ENCODE results near the gene PCDHA3. TPM values are rescaled to one million over a fixed set of nuclear protein-coding genes. Genes with fewer than 3 reads are reported as not detected.
A peak's percentile ranks its signal among the peaks of the same experiment; 100 is the strongest.
"Not testable (repeated sequence)": the region's sequence is repeated elsewhere in the genome, so short reads cannot be mapped to it uniquely, and the experiment has no call there.

PCDHA3 gene
- total RNA-seq, 2 experiments from 2014 or later, result not detected

DNA sequence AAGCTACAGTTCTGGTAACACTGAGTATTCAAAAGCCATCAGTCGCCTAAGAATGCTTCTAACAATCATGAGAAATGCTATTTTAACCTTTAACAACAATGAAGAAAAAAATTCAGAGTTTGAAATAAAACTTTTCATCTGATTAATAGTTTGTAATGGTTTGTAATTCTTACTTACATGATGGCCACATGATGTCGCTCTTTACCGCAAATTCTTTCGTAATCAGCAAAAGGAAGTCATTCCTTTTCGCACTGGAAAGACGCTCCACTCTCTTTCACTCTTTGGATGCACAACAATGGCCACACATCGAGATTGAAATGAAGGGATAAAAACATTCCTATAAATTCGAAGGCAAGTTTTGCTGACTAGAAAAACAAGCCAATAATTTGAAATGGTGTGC, 33.1 kb downstream of the PCDHA3 start, which contains the start of gene PCDHA7:
PCDHA7 (plus strand) TSS at position 277 of the 400 bp plus-strand sequence; CDS start at position 392, 115 bp downstream.
- CTCF ChIA-PET (ENCODE audit: unreplicated experiment), result no interaction called here

DNA sequence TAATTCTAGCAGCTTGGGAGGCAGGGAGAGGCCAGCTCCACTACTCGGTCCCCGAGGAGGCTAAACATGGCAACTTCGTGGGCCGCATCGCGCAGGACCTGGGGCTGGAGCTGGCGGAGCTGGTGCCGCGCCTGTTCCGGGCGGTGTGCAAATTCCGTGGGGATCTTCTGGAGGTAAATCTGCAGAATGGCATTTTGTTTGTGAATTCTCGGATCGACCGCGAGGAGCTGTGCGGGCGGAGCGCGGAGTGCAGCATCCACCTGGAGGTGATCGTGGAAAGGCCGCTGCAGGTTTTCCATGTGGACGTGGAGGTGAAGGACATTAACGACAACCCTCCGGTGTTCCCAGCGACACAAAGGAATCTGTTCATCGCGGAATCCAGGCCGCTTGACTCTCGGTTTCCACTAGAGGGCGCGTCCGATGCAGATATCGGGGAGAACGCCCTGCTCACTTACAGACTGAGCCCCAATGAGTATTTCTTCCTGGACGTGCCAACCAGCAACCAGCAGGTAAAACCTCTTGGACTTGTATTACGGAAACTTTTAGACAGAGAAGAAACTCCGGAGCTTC, 33.7 kb downstream of the PCDHA3 start:
- H4K20me1 ChIP-seq (ENCODE audit: insufficient read depth, low read length); H3K27ac ChIP-seq (ENCODE audit: low read depth, low read length, poor library complexity, severe bottlenecking); H3K4me3 ChIP-seq (ENCODE audit: low read depth, low read length, poor library complexity, severe bottlenecking); H3K36me3 ChIP-seq (ENCODE audit: insufficient read depth, low read length); POLR2A ChIA-PET; H3K4me1 ChIP-seq (ENCODE audit: insufficient read depth, low read length, poor library complexity, severe bottlenecking); CTCF ChIA-PET (ENCODE audit: unreplicated experiment); H3K9me3 ChIP-seq (ENCODE audit: low read length); H3K4me2 ChIP-seq (ENCODE audit: low read length); intact Hi-C loops (cut with micrococcal nuclease; ENCODE audit: unreplicated experiment); DNase-seq (ENCODE audit: low spot score); H3K79me2 ChIP-seq (ENCODE audit: insufficient read depth, low read depth, low read length); H3K9me2 ChIP-seq (ENCODE audit: insufficient read depth, low read length); H2AFZ ChIP-seq (ENCODE audit: low read length); BruUV-seq (replicated peaks): not testable (repeated sequence)

More for the DNA sequence above, 33.1 kb downstream of the PCDHA3 start, which contains the start of gene PCDHA7:
- H3K4me1 ChIP-seq (ENCODE audit: insufficient read depth, low read length, poor library complexity, severe bottlenecking), result no peaks in the 10 kb centered on the region
- H4K20me1 ChIP-seq (ENCODE audit: insufficient read depth, low read length), result no peaks in the 10 kb centered on the region
- TF ChIP-seq EZH2phosphoT487 (IDR thresholded peaks at IDR 0.05; ENCODE audit: borderline replicate concordance, low read depth, low read length), result no peak
- TF ChIP-seq, protein P1, sequence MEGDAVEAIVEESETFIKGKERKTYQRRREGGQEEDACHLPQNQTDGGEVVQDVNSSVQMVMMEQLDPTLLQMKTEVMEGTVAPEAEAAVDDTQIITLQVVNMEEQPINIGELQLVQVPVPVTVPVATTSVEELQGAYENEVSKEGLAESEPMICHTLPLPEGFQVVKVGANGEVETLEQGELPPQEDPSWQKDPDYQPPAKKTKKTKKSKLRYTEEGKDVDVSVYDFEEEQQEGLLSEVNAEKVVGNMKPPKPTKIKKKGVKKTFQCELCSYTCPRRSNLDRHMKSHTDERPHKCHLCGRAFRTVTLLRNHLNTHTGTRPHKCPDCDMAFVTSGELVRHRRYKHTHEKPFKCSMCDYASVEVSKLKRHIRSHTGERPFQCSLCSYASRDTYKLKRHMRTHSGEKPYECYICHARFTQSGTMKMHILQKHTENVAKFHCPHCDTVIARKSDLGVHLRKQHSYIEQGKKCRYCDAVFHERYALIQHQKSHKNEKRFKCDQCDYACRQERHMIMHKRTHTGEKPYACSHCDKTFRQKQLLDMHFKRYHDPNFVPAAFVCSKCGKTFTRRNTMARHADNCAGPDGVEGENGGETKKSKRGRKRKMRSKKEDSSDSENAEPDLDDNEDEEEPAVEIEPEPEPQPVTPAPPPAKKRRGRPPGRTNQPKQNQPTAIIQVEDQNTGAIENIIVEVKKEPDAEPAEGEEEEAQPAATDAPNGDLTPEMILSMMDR (conservative IDR thresholded peaks at IDR 0.05; ENCODE audit: low read length), result peak; percentile 62
- H2AFZ ChIP-seq (ENCODE audit: low read length), result no peak within 1 kb of the TSS
- H3K9me2 ChIP-seq (ENCODE audit: insufficient read depth, low read length), result no peaks in the 10 kb centered on the region
- H3K9me3 ChIP-seq (ENCODE audit: low read length), result no peaks in the 10 kb centered on the region
- no TSS peak for BruUV-seq (replicated peaks)
- H3K4me3 ChIP-seq (ENCODE audit: low read depth, low read length, poor library complexity, severe bottlenecking), result no peak within 1 kb of the TSS
- intact Hi-C loops (cut with micrococcal nuclease; ENCODE audit: unreplicated experiment), result no loop called here
- H3K79me2 ChIP-seq (ENCODE audit: insufficient read depth, low read depth, low read length), result no peaks in the 10 kb centered on the region
- POLR2A ChIA-PET, result no interaction called here
- no peak within 1 kb of the TSS for H3K27ac ChIP-seq (ENCODE audit: low read depth, low read length, poor library complexity, severe bottlenecking)
- no peak for DNase-seq (ENCODE audit: low spot score)
- no peak within 1 kb of the TSS for H3K4me2 ChIP-seq (ENCODE audit: low read length)
- H3K36me3 ChIP-seq (ENCODE audit: insufficient read depth, low read length), result no peaks in the 10 kb centered on the region

DNA sequence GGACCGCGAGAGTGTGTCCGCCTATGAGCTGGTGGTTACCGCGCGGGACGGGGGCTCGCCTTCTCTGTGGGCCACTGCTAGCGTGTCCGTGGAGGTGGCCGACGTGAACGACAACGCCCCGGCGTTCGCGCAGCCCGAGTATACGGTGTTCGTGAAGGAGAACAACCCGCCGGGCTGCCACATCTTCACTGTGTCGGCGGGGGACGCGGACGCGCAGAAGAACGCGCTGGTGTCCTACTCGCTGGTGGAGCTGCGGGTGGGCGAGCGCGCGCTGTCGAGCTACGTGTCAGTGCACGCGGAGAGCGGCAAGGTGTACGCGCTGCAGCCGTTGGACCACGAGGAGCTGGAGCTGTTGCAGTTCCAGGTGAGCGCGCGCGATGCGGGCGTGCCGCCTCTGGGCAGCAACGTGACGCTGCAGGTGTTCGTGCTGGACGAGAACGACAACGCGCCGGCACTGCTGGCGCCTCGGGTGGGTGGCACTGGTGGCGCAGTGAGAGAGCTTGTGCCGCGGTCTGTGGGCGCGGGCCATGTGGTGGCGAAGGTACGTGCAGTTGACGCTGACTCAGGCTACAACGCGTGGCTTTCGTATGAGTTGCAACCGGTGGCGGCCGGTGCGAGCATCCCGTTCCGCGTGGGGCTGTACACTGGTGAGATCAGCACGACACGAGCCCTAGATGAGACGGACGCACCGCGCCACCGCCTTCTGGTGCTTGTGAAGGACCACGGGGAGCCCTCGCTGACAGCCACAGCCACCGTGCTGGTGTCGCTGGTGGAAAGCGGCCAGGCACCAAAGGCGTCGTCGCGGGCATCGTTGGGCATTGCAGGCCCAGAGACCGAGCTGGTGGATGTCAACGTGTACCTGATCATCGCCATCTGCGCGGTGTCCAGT, 35.0 kb downstream of the PCDHA3 start:
- Histone ChIP-seq H2AFZ (ENCODE audit: low read length) (no peak overlapping the region), H3K4me3 (ENCODE audit: low read depth, low read length, poor library complexity, severe bottlenecking) (no peak overlapping the region), H3K4me2 (ENCODE audit: low read length) (no peak overlapping the region), H3K4me1 (ENCODE audit: insufficient read depth, low read length, poor library complexity, severe bottlenecking) (no peaks in the 10 kb centered on the region), H3K9me2 (ENCODE audit: insufficient read depth, low read length) (no peaks in the 10 kb centered on the region), H4K20me1 (ENCODE audit: insufficient read depth, low read length) (no peaks in the 10 kb centered on the region), H3K36me3 (ENCODE audit: insufficient read depth, low read length) (no peaks in the 10 kb centered on the region), H3K79me2 (ENCODE audit: insufficient read depth, low read depth, low read length) (no peaks in the 10 kb centered on the region), H3K9me3 (ENCODE audit: low read length) (no peaks in the 10 kb centered on the region), H3K27ac (ENCODE audit: low read depth, low read length, poor library complexity, severe bottlenecking) (no peak overlapping the region)
- intact Hi-C loops (cut with micrococcal nuclease; ENCODE audit: unreplicated experiment), result no loop called here
- no TSS peak for BruUV-seq (replicated peaks)
- POLR2A ChIA-PET, result no interaction called here
- DNase-seq (ENCODE audit: low spot score), result no peak
- CTCF ChIA-PET (ENCODE audit: unreplicated experiment), result no interaction called here
- TF ChIP-seq, protein P1 (conservative IDR thresholded peaks at IDR 0.05; ENCODE audit: low read length), result no peak
- no peak for TF ChIP-seq EZH2phosphoT487 (IDR thresholded peaks at IDR 0.05; ENCODE audit: borderline replicate concordance, low read depth, low read length)

All from OCI-LY7 (cell line).